ENCODE data around the gene WDR59.

Gene WDR59

GRCh38 chr16:74951206-74951605, 33.7 kb downstream of the WDR59 start:
- TF ChIP-seq CTCF (IDR thresholded peaks at IDR 0.05) (no peak), ZFX (IDR thresholded peaks at IDR 0.05; ENCODE audit: borderline replicate concordance) (no peak)
- H3K27ac ChIP-seq, result no peak overlapping the region

GRCh38 chr16:74950511-74950910, 34.4 kb downstream of the WDR59 start:
- TF ChIP-seq CTCF (IDR thresholded peaks at IDR 0.05), result no peak
- no peak for TF ChIP-seq ZFX (IDR thresholded peaks at IDR 0.05; ENCODE audit: borderline replicate concordance)
- H3K27ac ChIP-seq, result no peak overlapping the region

GRCh38 chr16:74949309-74949708, 35.6 kb downstream of the WDR59 start:
- no peak overlapping the region for H3K27ac ChIP-seq
- TF ChIP-seq ZFX (IDR thresholded peaks at IDR 0.05; ENCODE audit: borderline replicate concordance), result no peak
- TF ChIP-seq CTCF (IDR thresholded peaks at IDR 0.05), result no peak

GRCh38 chr16:74944466-74944865, 40.5 kb downstream of the WDR59 start:
- TF ChIP-seq ZFX (IDR thresholded peaks at IDR 0.05; ENCODE audit: borderline replicate concordance), result no peak
- TF ChIP-seq CTCF (IDR thresholded peaks at IDR 0.05), result no peak
- H3K27ac ChIP-seq, result no peak overlapping the region

- no peak for TF ChIP-seq CTCF (IDR thresholded peaks at IDR 0.05)
- TF ChIP-seq ZFX (IDR thresholded peaks at IDR 0.05; ENCODE audit: borderline replicate concordance), result no peak
- H3K27ac ChIP-seq, result no peak overlapping the region
These were observed 41.7 kb downstream of the WDR59 start for GRCh38 chr16:74942977-74943918.

GRCh38 chr16:74942566-74942965, 42.4 kb downstream of the WDR59 start:
- TF ChIP-seq CTCF (IDR thresholded peaks at IDR 0.05), result no peak
- TF ChIP-seq ZFX (IDR thresholded peaks at IDR 0.05; ENCODE audit: borderline replicate concordance), result no peak
- no peak overlapping the region for H3K27ac ChIP-seq

GRCh38 chr16:74939688-74940087, 45.2 kb downstream of the WDR59 start:
- TF ChIP-seq ZFX (IDR thresholded peaks at IDR 0.05; ENCODE audit: borderline replicate concordance) (no peak), CTCF (IDR thresholded peaks at IDR 0.05) (no peak)
- no peak overlapping the region for H3K27ac ChIP-seq

Data from 22Rv1 (cell line).